Omental fat pad (tissue), 4 donors: Measurements from ENCODE around the gene DIP2C. TPM values are rescaled to one million over a fixed set of nuclear protein-coding genes. Genes with fewer than 3 reads are reported as not detected.
"Not testable (repeated sequence)": the region's sequence is repeated elsewhere in the genome, so short reads cannot be mapped to it uniquely, and the experiment has no call there.

Experiments used
- ATAC-seq: fragments of 150-250 bp; one replicate; pipeline ENCODE4 v1.9.1; 2016; ENCODE audit warnings: mild to moderate bottlenecking, moderate library complexity; ENCODE audit not compliant: low FRiP score
- DNase-seq: peaks from one replicate; pipeline ENCODE4 v3.0.0-alpha.2; 2019; ENCODE audit warnings: low spot score
- total RNA-seq, 4 donors: library from RNA; depleted of rRNA; stranded (reverse); fragments of >200 nt; gene quantifications; one replicate each; pipeline ENCODE4 v1.1.0, GENCODE V29; 2016
- TF ChIP-seq, protein P1 (sequence below), 3 donors: fragments of 450-650 bp; IDR thresholded peaks; one replicate each; pipeline ENCODE4 v1.5.1; 2016 to 2017; ENCODE audit warnings: antibody characterized with exemption in 3 of 3, mild to moderate bottlenecking in 3 of 3, moderate library complexity in 2 of 3

DIP2C gene
- total RNA-seq, 4 donors from 2014 or later, result 19.7 to 56.5 (median 31.1) TPM

GRCh38 chr10:404346-404745 lies 285.1 kb downstream of the DIP2C start:
- DNase-seq (no peak), ATAC-seq (no peak)
- TF ChIP-seq, protein P1, sequence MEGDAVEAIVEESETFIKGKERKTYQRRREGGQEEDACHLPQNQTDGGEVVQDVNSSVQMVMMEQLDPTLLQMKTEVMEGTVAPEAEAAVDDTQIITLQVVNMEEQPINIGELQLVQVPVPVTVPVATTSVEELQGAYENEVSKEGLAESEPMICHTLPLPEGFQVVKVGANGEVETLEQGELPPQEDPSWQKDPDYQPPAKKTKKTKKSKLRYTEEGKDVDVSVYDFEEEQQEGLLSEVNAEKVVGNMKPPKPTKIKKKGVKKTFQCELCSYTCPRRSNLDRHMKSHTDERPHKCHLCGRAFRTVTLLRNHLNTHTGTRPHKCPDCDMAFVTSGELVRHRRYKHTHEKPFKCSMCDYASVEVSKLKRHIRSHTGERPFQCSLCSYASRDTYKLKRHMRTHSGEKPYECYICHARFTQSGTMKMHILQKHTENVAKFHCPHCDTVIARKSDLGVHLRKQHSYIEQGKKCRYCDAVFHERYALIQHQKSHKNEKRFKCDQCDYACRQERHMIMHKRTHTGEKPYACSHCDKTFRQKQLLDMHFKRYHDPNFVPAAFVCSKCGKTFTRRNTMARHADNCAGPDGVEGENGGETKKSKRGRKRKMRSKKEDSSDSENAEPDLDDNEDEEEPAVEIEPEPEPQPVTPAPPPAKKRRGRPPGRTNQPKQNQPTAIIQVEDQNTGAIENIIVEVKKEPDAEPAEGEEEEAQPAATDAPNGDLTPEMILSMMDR (IDR thresholded peaks at IDR 0.05), result no peak

DNA sequence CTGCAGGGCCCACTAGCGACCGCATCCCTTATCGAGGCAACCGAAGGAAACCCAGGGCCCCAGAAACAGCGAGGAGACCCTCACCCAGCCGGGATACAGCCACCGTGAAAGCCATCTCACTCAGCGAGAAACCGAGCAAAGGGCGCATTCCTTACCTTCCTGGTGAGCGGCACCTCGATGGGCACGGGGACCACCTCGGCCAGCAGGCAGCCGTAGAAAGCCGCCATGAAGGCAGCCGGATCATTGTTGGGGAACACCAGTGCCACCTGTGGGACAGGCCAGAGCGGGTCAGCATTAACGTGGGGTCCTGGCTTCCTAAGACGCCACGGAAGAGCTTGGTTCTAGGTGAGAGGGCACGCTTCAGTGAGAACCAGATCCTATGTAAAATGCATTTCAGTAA lies 290.5 kb downstream of the DIP2C start:
- DNase-seq, result no peak
- TF ChIP-seq, protein P1 (IDR thresholded peaks at IDR 0.05), result no peak
- no peak for ATAC-seq

GRCh38 chr10:397321-398068 lies 292.0 kb downstream of the DIP2C start:
- DNase-seq (no peak), ATAC-seq (no peak)

GRCh38 chr10:396535-397220 lies 292.8 kb downstream of the DIP2C start:
- TF ChIP-seq, protein P1 (IDR thresholded peaks at IDR 0.05), result no peak
- no peak for DNase-seq
- no peak for ATAC-seq

More at GRCh38 chr10:397321-398068, 292.0 kb downstream of the DIP2C start:
- TF ChIP-seq, protein P1 (IDR thresholded peaks at IDR 0.05), result no peak

DNA sequence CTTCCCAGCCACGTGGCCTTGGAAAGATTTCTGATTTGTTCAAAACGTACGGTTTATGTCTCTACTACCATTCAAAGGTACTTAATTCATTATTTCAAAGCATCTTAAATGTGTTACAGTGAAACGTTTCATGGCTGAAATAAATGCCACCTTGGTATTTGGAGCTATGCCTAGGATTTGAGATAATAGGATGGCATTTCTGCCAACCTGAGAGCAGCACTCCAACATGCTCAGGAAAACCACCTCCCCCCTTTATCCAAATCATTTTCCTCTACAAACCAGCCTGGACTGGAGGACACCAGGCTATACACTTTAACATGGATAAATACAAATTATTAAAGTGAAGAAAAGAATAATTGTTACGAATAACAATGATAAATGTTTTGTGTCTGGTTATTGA lies 293.4 kb downstream of the DIP2C start:
- no peak for DNase-seq
- ATAC-seq, result no peak
- TF ChIP-seq, protein P1 (IDR thresholded peaks at IDR 0.05), result no peak

DNA sequence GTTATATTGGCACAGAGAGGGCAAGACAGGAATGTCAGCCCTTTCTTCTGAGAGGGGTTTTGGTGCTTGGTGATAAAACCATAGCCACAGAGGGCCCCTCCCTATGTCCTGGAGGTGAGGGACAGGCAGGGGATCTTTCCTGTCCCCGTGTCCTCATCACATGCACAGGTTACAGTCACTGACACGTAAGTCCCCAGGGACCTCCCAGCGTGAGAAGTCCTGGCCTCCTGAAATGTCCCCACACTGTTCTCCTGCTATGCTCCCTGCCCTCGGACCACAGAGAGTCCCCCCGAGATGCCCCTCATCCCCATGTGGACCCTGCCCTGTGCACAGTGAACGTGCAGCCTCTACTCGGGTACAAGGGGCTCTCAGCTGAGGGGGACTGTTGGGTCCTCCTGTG lies 293.8 kb downstream of the DIP2C start:
- TF ChIP-seq, protein P1 (IDR thresholded peaks at IDR 0.05), result no peak
- DNase-seq (no peak), ATAC-seq (no peak)

GRCh38 chr10:394439-395101 lies 294.9 kb downstream of the DIP2C start:
- not testable (repeated sequence) for DNase-seq, ATAC-seq
